ENCODE results near the gene CHGA.

GRCh38 chr14:92965281-92965680, 42.3 kb downstream of the CHGA start:
- TF ChIP-seq, protein P1, sequence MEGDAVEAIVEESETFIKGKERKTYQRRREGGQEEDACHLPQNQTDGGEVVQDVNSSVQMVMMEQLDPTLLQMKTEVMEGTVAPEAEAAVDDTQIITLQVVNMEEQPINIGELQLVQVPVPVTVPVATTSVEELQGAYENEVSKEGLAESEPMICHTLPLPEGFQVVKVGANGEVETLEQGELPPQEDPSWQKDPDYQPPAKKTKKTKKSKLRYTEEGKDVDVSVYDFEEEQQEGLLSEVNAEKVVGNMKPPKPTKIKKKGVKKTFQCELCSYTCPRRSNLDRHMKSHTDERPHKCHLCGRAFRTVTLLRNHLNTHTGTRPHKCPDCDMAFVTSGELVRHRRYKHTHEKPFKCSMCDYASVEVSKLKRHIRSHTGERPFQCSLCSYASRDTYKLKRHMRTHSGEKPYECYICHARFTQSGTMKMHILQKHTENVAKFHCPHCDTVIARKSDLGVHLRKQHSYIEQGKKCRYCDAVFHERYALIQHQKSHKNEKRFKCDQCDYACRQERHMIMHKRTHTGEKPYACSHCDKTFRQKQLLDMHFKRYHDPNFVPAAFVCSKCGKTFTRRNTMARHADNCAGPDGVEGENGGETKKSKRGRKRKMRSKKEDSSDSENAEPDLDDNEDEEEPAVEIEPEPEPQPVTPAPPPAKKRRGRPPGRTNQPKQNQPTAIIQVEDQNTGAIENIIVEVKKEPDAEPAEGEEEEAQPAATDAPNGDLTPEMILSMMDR (IDR thresholded peaks at IDR 0.05), result no peak
- TF ChIP-seq POLR2A (IDR thresholded peaks at IDR 0.05), result no peak

Measured in heart left ventricle (tissue), 13 donors.